Prostate gland (tissue), 2 donors: Measurements from ENCODE around the gene SPDEF. TPM values are rescaled to one million over a fixed set of nuclear protein-coding genes. Genes with fewer than 3 reads are reported as not detected.

Source experiments
- DNase-seq: peaks from one replicate; pipeline ENCODE4 v3.0.0-alpha.2; 2019; ENCODE audit warnings: low spot score
- H3K27ac ChIP-seq, 2 donors: fragments of 200-600 bp; sonication (generic); 2 replicates each; pipeline ENCODE4 v1.5.1; 2017 to 2019
- H3K27me3 ChIP-seq: fragments of 200-600 bp; sonication (generic); replicated peaks from 2 replicates; pipeline ENCODE4 v1.5.1; 2019; ENCODE audit not compliant: insufficient read depth
- H3K36me3 ChIP-seq, 2 donors: fragments of 200-600 bp; sonication (generic); 1 replicate in 1 of 2; 2 replicates in 1 of 2; pipeline versions ENCODE4 v1.5.1 to v1.8.1; 2017 to 2019
- H3K4me1 ChIP-seq: fragments of 200-600 bp; sonication (generic); replicated peaks from 2 replicates; pipeline ENCODE4 v1.5.1; 2019
- H3K4me3 ChIP-seq, 2 donors: fragments of 200-600 bp; sonication (generic); 2 replicates each; pipeline ENCODE4 v1.5.1; 2017 to 2019
- H3K9me3 ChIP-seq: fragments of 200-600 bp; sonication (generic); 2 replicates; pipeline ENCODE4 v1.5.1; 2017
- POLR2A ChIP-seq: fragments of 450-650 bp; IDR thresholded peaks from one replicate; pipeline ENCODE4 v1.6.1; 2016; ENCODE audit warnings: antibody characterized with exemption, mild to moderate bottlenecking
- POLR2AphosphoS5 ChIP-seq: sonication (generic); formaldehyde crosslinking; IDR thresholded peaks from one replicate; pipeline ENCODE4 v1.6.1; 2017; ENCODE audit warnings: antibody characterized with exemption
- WGBS: methylation state at CpG from one replicate; pipeline ENCODE4 v1.1.5; 2018; 5-methylcytosine and 5-hydroxymethylcytosine counted together
- intact Hi-C: fragments of 100-400 bp; cut with DNase I; formaldehyde crosslinking; loops from one replicate; pipeline ENCODE4 v1.14.2; 2022
- total RNA-seq, 2 donors: library from RNA; depleted of rRNA; stranded (reverse); fragments of >200 nt; gene quantifications; one replicate each; pipeline ENCODE4 v1.1.0, GENCODE V29; 2016
- TF ChIP-seq, protein P1 (sequence below), 4 experiments: fragments of 200-600 bp in 2 of 4; fragments of 450-650 bp in 2 of 4; sonication (generic) in 2 of 4; IDR thresholded peaks; 1 replicate in 3 of 4; 2 replicates in 1 of 4; pipeline ENCODE4 v1.5.1; 2016 to 2019; ENCODE audit warnings: antibody characterized with exemption in 4 of 4, mild to moderate bottlenecking in 2 of 4, moderate library complexity in 2 of 4

Gene SPDEF
- total RNA-seq, 2 donors from 2014 or later, result 165 to 738 TPM

DNA sequence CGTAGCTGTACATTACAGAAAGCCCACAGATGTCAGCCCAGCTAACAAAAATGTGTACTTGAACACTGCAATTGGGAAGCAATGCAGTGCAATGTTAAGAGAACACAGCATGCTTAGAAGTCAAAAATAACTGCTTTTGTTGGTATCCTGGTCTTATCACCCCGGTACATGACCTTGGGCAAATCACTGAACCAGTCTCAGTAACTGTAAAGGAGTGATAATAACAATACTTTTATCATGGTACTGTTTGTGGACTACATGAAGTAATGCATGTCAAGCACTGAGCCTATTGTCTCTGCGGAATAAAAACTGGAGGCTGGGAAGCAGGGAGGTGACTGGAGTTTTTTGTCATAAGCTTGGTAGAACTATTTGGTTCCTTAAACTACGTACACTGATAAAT lies 44.7 kb upstream of the SPDEF start:
- intact Hi-C loops, result loop anchor here (10.0 kb wide), 1 partner anchor 176 kb away; the partner anchor contains the start of gene RPS10
- Histone ChIP-seq H3K27ac (peak overlapping the region; percentile 78 to 80), H3K27me3 (no peaks in the 10 kb centered on the region), H3K4me1 (peaks cover 39% of the 10 kb centered on the region), H3K36me3 (no peaks in the 10 kb centered on the region), H3K9me3 (no peaks in the 10 kb centered on the region), H3K4me3 (peak overlapping the region in 1 of 2 donors; percentile 13)
- WGBS, result 41% methylated on average over 4 of the region's 4 CpGs
- no peak for DNase-seq
- TF ChIP-seq POLR2A (no peak), POLR2AphosphoS5 (no peak)
- TF ChIP-seq, protein P1, sequence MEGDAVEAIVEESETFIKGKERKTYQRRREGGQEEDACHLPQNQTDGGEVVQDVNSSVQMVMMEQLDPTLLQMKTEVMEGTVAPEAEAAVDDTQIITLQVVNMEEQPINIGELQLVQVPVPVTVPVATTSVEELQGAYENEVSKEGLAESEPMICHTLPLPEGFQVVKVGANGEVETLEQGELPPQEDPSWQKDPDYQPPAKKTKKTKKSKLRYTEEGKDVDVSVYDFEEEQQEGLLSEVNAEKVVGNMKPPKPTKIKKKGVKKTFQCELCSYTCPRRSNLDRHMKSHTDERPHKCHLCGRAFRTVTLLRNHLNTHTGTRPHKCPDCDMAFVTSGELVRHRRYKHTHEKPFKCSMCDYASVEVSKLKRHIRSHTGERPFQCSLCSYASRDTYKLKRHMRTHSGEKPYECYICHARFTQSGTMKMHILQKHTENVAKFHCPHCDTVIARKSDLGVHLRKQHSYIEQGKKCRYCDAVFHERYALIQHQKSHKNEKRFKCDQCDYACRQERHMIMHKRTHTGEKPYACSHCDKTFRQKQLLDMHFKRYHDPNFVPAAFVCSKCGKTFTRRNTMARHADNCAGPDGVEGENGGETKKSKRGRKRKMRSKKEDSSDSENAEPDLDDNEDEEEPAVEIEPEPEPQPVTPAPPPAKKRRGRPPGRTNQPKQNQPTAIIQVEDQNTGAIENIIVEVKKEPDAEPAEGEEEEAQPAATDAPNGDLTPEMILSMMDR (IDR thresholded peaks at IDR 0.05), result no peak

DNA sequence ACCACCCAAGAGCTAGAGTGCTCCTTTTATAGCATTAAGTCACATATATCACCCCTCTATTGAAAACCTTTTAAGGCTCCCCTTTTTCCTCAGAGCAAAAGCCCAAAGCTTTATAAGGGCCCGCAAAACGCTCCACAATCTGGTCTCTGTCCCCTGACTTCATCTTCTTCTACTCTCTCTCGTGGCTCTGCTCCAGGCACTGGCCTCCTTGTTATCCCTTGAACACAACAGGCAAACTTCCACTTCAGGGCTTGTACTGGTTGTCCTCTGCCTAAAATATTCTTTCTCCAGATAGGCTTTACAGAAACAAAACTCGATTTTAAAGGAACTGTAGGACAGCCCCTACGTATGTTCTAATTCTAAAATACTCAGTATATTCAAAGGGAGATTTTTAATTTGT lies 44.0 kb upstream of the SPDEF start:
- TF ChIP-seq, protein P1 (IDR thresholded peaks at IDR 0.05), result no peak
- TF ChIP-seq POLR2A (no peak), POLR2AphosphoS5 (no peak)
- no peak for DNase-seq
- 71% methylated on average over 5 of the region's 5 CpGs for WGBS
- Histone ChIP-seq H3K4me1 (peaks cover 42% of the 10 kb centered on the region), H3K27ac (peak overlapping the region; percentile 78 to 80), H3K4me3 (no peak overlapping the region), H3K9me3 (no peaks in the 10 kb centered on the region), H3K36me3 (no peaks in the 10 kb centered on the region), H3K27me3 (no peaks in the 10 kb centered on the region)
- intact Hi-C loops, result loop anchor here (10.0 kb wide), 1 partner anchor 175 kb away; the partner anchor contains the start of gene RPS10

DNA sequence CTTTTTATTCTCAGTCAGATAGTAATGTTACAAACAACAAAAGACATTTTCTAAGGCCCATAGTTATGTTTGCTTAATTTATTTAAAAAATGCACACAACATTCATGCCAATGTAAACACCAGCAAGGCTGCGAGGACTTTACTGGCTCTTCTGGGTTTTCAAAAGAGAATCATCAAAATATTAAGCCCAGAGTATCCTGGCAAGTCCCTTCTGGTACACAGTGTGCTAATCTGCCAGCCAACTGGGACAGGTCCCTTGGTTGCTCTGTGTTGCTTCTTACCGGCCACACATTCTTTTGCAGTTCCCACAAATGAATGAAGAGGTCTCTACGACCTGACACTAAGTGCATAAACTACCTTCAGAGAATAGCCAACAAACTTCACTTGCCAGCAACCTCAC lies 42.6 kb upstream of the SPDEF start:
- WGBS, result 14% methylated on average over 3 of the region's 3 CpGs
- Histone ChIP-seq H3K4me3 (no peak overlapping the region), H3K4me1 (peaks cover 47% of the 10 kb centered on the region), H3K27ac (peak overlapping the region; percentile 78 to 80), H3K36me3 (no peaks in the 10 kb centered on the region), H3K9me3 (no peaks in the 10 kb centered on the region), H3K27me3 (no peaks in the 10 kb centered on the region)
- DNase-seq, result peak; percentile 87
- TF ChIP-seq POLR2AphosphoS5 (peak; percentile 95), POLR2A (no peak)
- intact Hi-C loops, result no loop called here

DNA sequence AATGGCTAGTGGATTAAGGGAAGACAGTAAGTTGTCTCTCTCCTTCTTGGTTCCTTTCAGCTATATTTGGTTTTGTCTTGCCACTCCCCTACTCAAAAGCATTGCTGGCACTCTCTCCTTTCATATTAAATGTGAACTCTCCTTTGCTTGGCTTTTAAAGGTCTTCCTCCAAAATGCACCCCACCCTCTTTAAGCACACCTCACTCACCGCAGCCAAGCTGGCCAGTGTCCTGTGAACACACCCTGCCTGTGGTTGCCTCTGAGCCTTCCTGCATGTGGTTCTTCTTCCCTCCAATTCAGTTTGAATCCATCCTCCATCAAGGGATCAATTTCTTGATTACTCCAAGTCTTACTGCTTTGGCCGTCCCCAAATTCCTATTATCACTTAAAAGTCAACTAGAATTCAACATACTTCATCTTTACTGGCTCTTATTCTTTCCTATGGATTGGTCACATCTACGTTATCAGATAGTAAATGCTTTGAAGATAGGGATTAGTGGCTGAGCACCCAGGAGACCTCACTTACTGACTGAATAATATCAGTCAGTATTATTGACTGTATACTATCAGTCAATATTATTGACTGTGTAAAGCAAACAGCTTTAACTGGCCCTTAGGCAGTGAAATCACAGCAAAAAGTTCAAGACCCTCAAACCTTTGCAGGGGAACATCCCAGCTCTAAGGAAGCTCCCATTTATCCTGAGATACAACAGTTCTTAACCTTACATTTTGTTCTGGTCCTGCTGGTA lies 41.6 kb upstream of the SPDEF start:
- Histone ChIP-seq H3K9me3 (no peaks in the 10 kb centered on the region), H3K36me3 (no peaks in the 10 kb centered on the region), H3K27me3 (no peaks in the 10 kb centered on the region), H3K27ac (peak overlapping the region; percentile 78 to 80), H3K4me1 (peaks cover 47% of the 10 kb centered on the region), H3K4me3 (no peak overlapping the region)
- TF ChIP-seq, protein P1 (IDR thresholded peaks at IDR 0.05), result no peak
- TF ChIP-seq POLR2AphosphoS5, result peak; percentile 76
- 53% methylated on average over 3 of the region's 3 CpGs for WGBS
- intact Hi-C loops, result no loop called here
- peak; percentile 79 for DNase-seq

DNA sequence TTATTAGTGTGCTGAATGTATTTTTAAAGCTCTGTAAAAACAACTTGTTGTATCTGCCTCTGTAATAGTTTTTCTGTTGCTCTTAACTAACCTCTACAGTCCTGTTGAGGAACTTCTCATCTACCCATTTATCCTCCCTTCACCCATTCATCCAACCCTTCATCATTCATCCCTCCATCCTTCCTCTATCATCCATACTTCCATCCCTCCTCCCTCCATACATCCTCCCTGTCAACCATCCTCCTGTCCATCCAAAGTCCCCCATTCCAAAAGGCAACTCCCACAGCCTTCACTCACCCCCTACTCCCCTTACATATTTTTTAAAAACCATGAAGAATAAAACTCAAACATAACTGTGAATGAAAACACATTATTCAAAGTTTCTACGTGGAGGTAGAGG lies 40.7 kb upstream of the SPDEF start:
- no peak overlapping the region for H3K4me3 ChIP-seq
- no peak for TF ChIP-seq POLR2A
- TF ChIP-seq POLR2AphosphoS5, result no peak
- TF ChIP-seq, protein P1 (IDR thresholded peaks at IDR 0.05), result no peak
- no peak for DNase-seq
- H3K36me3 ChIP-seq, result no peaks in the 10 kb centered on the region
- no peaks in the 10 kb centered on the region for H3K27me3 ChIP-seq
- H3K9me3 ChIP-seq, result no peaks in the 10 kb centered on the region
- intact Hi-C loops, result no loop called here
- H3K4me1 ChIP-seq, result peaks cover 40% of the 10 kb centered on the region
- H3K27ac ChIP-seq, result peak overlapping the region; percentile 78 to 80
- WGBS, result 64% methylated on average over 1 of the region's 1 CpG
